ENCODE measurements around the gene SYP. TPM values are rescaled to one million over a fixed set of nuclear protein-coding genes. Genes with fewer than 3 reads are reported as not detected.

The SYP gene
- polyA plus RNA-seq, 6 donors from 2014 or later: 0.15 to 1.3 (median 0.47) TPM; not detected in 1

- H3K27ac Mint-ChIP-seq: peak overlapping the region; percentile 80 to 96 (median 94)
- ATAC-seq (ENCODE audit: low read depth in 2 of 2) (no peak), DNase-seq (no peak)
- H3K4me3 Mint-ChIP-seq: peak overlapping the region; percentile 81 to 92 (median 88)
- H3K36me3 Mint-ChIP-seq: no peaks in the 10 kb centered on the region
- H3K4me1 Mint-ChIP-seq: peaks cover 29 to 53% (median 33%) of the 10 kb centered on the region in 3 donors
- no peaks in the 10 kb centered on the region for H3K27me3 Mint-ChIP-seq
- peaks cover 0 to 3% (median 0%) of the 10 kb centered on the region in 7 donors for H3K9me3 Mint-ChIP-seq
These were observed 32.3 kb downstream of the SYP start for GRCh38 chrX:49167740-49168108.

- no peaks in the 10 kb centered on the region for H3K27me3 Mint-ChIP-seq
- ATAC-seq (ENCODE audit: low read depth in 2 of 2) (peak; percentile 53 to 55), DNase-seq (peak; percentile 65)
- peaks cover 27 to 50% (median 33%) of the 10 kb centered on the region in 3 donors for H3K4me1 Mint-ChIP-seq
- peak overlapping the region; percentile 80 to 96 (median 94) for H3K27ac Mint-ChIP-seq
- H3K36me3 Mint-ChIP-seq: no peaks in the 10 kb centered on the region
- H3K4me3 Mint-ChIP-seq: peak overlapping the region; percentile 81 to 92 (median 88)
- H3K9me3 Mint-ChIP-seq: peaks cover 0 to 3% (median 0%) of the 10 kb centered on the region in 7 donors
These were observed 32.9 kb downstream of the SYP start for GRCh38 chrX:49166914-49167739.

GRCh38 chrX:49165901-49166881 lies 33.8 kb downstream of the SYP start:
- peak; percentile 60 to 61 for ATAC-seq (ENCODE audit: low read depth in 2 of 2)
- peak overlapping the region; percentile 81 to 92 (median 88) for H3K4me3 Mint-ChIP-seq
- peak; percentile 77 for DNase-seq
- H3K9me3 Mint-ChIP-seq: peaks cover 0 to 3% (median 0%) of the 10 kb centered on the region in 7 donors
- no peaks in the 10 kb centered on the region for H3K27me3 Mint-ChIP-seq
- peaks cover 27 to 50% (median 33%) of the 10 kb centered on the region in 3 donors for H3K4me1 Mint-ChIP-seq
- no peaks in the 10 kb centered on the region for H3K36me3 Mint-ChIP-seq
- H3K27ac Mint-ChIP-seq: peak overlapping the region; percentile 80 to 95 (median 92)

GRCh38 chrX:49164589-49165360 lies 35.2 kb downstream of the SYP start:
- Mint-ChIP-seq H3K36me3 (no peaks in the 10 kb centered on the region), H3K4me1 (peaks cover 27 to 49% (median 33%) of the 10 kb centered on the region in 3 donors), H3K27me3 (no peaks in the 10 kb centered on the region), H3K27ac (peak overlapping the region in 3 of 6 donors; percentile 20 to 83 (median 70)), H3K4me3 (peak overlapping the region in 7 of 8 donors; percentile 32 to 92 (median 84)), H3K9me3 (peaks cover 0 to 3% (median 0%) of the 10 kb centered on the region in 7 donors)
- DNase-seq: no peak
- ATAC-seq (ENCODE audit: low read depth in 2 of 2): no peak

GRCh38 chrX:49163555-49164419 lies 36.2 kb downstream of the SYP start:
- Mint-ChIP-seq H3K4me3 (peak overlapping the region; percentile 71 to 91 (median 85)), H3K36me3 (no peaks in the 10 kb centered on the region), H3K27me3 (no peaks in the 10 kb centered on the region), H3K9me3 (peaks cover 0 to 3% (median 0%) of the 10 kb centered on the region in 7 donors), H3K4me1 (peaks cover 23 to 41% (median 28%) of the 10 kb centered on the region in 3 donors), H3K27ac (peak overlapping the region in 5 of 6 donors; percentile 1 to 97 (median 85))
- peak; percentile 81 for DNase-seq
- ATAC-seq (ENCODE audit: low read depth in 2 of 2): peak; percentile 53 to 57

GRCh38 chrX:49162620-49163019 lies 37.4 kb downstream of the SYP start, which contains the start of gene MAGIX:
TSS of gene MAGIX (plus strand) at chrX:49162758. CDS start at chrX:49162890, 132 bp downstream.
- Mint-ChIP-seq H3K27ac (peak within 1 kb of the TSS in 3 of 6 donors; percentile 70 to 80 (median 78)), H3K27me3 (no peaks in the 10 kb centered on the region), H3K4me3 (peak within 1 kb of the TSS; percentile 65 to 91 (median 80)), H3K9me3 (peaks cover 0 to 3% (median 0%) of the 10 kb centered on the region in 7 donors), H3K36me3 (no peaks in the 10 kb centered on the region), H3K4me1 (peaks cover 19 to 31% (median 24%) of the 10 kb centered on the region in 3 donors)
- ATAC-seq (ENCODE audit: low read depth in 2 of 2): no peak
- no peak for DNase-seq

GRCh38 chrX:49161632-49162031 lies 38.4 kb downstream of the SYP start:
- Mint-ChIP-seq H3K4me3 (peak overlapping the region in 3 of 8 donors; percentile 20 to 57 (median 56)), H3K27ac (peak overlapping the region in 1 of 6 donors; percentile 69)

GRCh38 chrX:49160908-49161307 lies 39.1 kb downstream of the SYP start:
- H3K36me3 Mint-ChIP-seq: no peaks in the 10 kb centered on the region
- H3K27me3 Mint-ChIP-seq: no peaks in the 10 kb centered on the region
- ATAC-seq (ENCODE audit: low read depth in 2 of 2) (no peak), DNase-seq (no peak)
- peaks cover 0 to 5% (median 0%) of the 10 kb centered on the region in 7 donors for H3K9me3 Mint-ChIP-seq
- H3K4me3 Mint-ChIP-seq: no peak overlapping the region
- peaks cover 17 to 24% (median 21%) of the 10 kb centered on the region in 3 donors for H3K4me1 Mint-ChIP-seq
- H3K27ac Mint-ChIP-seq: no peak overlapping the region

More at GRCh38 chrX:49161632-49162031, 38.4 kb downstream of the SYP start:
- DNase-seq (no peak), ATAC-seq (ENCODE audit: low read depth in 2 of 2) (no peak)
- Mint-ChIP-seq H3K9me3 (peaks cover 0 to 3% (median 0%) of the 10 kb centered on the region in 7 donors), H3K36me3 (no peaks in the 10 kb centered on the region), H3K4me1 (peaks cover 14 to 24% (median 18%) of the 10 kb centered on the region in 3 donors), H3K27me3 (no peaks in the 10 kb centered on the region)

GRCh38 chrX:49157194-49157593 lies 42.8 kb downstream of the SYP start:
- Mint-ChIP-seq H3K4me1 (peaks cover 13 to 21% (median 15%) of the 10 kb centered on the region in 3 donors), H3K36me3 (no peaks in the 10 kb centered on the region), H3K27me3 (no peaks in the 10 kb centered on the region), H3K27ac (peak overlapping the region in 3 of 6 donors; percentile 44 to 59 (median 58)), H3K4me3 (peak overlapping the region in 6 of 8 donors; percentile 25 to 93 (median 60)), H3K9me3 (peaks cover 0 to 5% (median 0%) of the 10 kb centered on the region in 7 donors)
- no peak for DNase-seq
- no peak for ATAC-seq (ENCODE audit: low read depth in 2 of 2)

GRCh38 chrX:49155900-49156837 lies 43.8 kb downstream of the SYP start:
- peaks cover 13 to 21% (median 15%) of the 10 kb centered on the region in 3 donors for H3K4me1 Mint-ChIP-seq
- DNase-seq: peak; percentile 86
- ATAC-seq (ENCODE audit: low read depth in 2 of 2): peak; percentile 92
- peaks cover under 1 to 3% of the 10 kb centered on the region in 2 donors for H3K36me3 Mint-ChIP-seq
- peak overlapping the region; percentile 80 to 99 (median 96) for H3K27ac Mint-ChIP-seq
- peaks cover 0 to 5% (median 0%) of the 10 kb centered on the region in 7 donors for H3K9me3 Mint-ChIP-seq
- no peaks in the 10 kb centered on the region for H3K27me3 Mint-ChIP-seq
- peak overlapping the region; percentile 92 to 99 (median 94) for H3K4me3 Mint-ChIP-seq
